HG02970 (cell line): ENCODE data around the gene DYNLL2.
A peak's percentile ranks its signal among the peaks of the same experiment; 100 is the strongest.
"Not testable (repeated sequence)": the region's sequence is repeated elsewhere in the genome, so short reads cannot be mapped to it uniquely, and the experiment has no call there.

ENCODE experiments used
- ATAC-seq: cut with Tn5 transposase; IDR thresholded peaks from one replicate; pipeline ENCODE4 v1.9.1; 2021; ENCODE audit warnings: mild to moderate bottlenecking, moderate library complexity, moderate number of reproducible peaks; ENCODE audit not compliant: unreplicated experiment, low FRiP score

The DYNLL2 gene

GRCh38 chr17:58082870-58083490 is at the start of gene DYNLL2:
Gene DYNLL2 (plus strand): TSS chr17:58083419. CDS start chr17:58087091, 3,672 bp downstream.
- ATAC-seq, result peak; percentile 63

GRCh38 chr17:58039975-58040374 is 43.2 kb upstream of the DYNLL2 start:
- ATAC-seq, result no peak

- ATAC-seq, result no peak
These were observed 42.8 kb upstream of the DYNLL2 start for GRCh38 chr17:58040386-58040785.

- ATAC-seq, result no peak
These were observed 42.1 kb upstream of the DYNLL2 start for GRCh38 chr17:58041161-58041560.

GRCh38 chr17:58043221-58044181 is 39.7 kb upstream of the DYNLL2 start:
- ATAC-seq, result no peak

- ATAC-seq, result not testable (repeated sequence)
These were observed 39.0 kb upstream of the DYNLL2 start for GRCh38 chr17:58044256-58044655.

- ATAC-seq, result no peak
These were observed 36.8 kb upstream of the DYNLL2 start for GRCh38 chr17:58046239-58047094.

GRCh38 chr17:58047376-58048150 is 35.7 kb upstream of the DYNLL2 start:
- ATAC-seq, result no peak

GRCh38 chr17:58049533-58049932 is 33.7 kb upstream of the DYNLL2 start:
- no peak for ATAC-seq

- no peak for ATAC-seq
These were observed 32.3 kb upstream of the DYNLL2 start for GRCh38 chr17:58050966-58051365.

- no peak for ATAC-seq
These were observed 31.8 kb upstream of the DYNLL2 start for GRCh38 chr17:58051468-58051867.

GRCh38 chr17:58052407-58052806 is 30.8 kb upstream of the DYNLL2 start:
- no peak for ATAC-seq

- no peak for ATAC-seq
These were observed 30.1 kb upstream of the DYNLL2 start for GRCh38 chr17:58052945-58053715.

GRCh38 chr17:58054641-58055040 is 28.6 kb upstream of the DYNLL2 start:
- ATAC-seq, result no peak

GRCh38 chr17:58056476-58056875 is 26.7 kb upstream of the DYNLL2 start:
- ATAC-seq, result no peak

- ATAC-seq, result no peak
These were observed 24.1 kb upstream of the DYNLL2 start for GRCh38 chr17:58059141-58059540.

- no peak for ATAC-seq
These were observed 22.5 kb upstream of the DYNLL2 start for GRCh38 chr17:58060596-58061191.

GRCh38 chr17:58061672-58062071 is 21.5 kb upstream of the DYNLL2 start:
- no peak for ATAC-seq

GRCh38 chr17:58065238-58065637 is 18.0 kb upstream of the DYNLL2 start:
- no peak for ATAC-seq
